ENCODE data around the gene TTC33. TPM values are rescaled to one million over a fixed set of nuclear protein-coding genes. Genes with fewer than 3 reads are reported as not detected.
"Not testable (repeated sequence)": the region's sequence is repeated elsewhere in the genome, so short reads cannot be mapped to it uniquely, and the experiment has no call there.

The TTC33 gene
- total and polyA plus RNA-seq, 2 donors (not counting 1 experiment from before 2014, with no cell fraction given): 2.1 to 15.8 TPM

DNA sequence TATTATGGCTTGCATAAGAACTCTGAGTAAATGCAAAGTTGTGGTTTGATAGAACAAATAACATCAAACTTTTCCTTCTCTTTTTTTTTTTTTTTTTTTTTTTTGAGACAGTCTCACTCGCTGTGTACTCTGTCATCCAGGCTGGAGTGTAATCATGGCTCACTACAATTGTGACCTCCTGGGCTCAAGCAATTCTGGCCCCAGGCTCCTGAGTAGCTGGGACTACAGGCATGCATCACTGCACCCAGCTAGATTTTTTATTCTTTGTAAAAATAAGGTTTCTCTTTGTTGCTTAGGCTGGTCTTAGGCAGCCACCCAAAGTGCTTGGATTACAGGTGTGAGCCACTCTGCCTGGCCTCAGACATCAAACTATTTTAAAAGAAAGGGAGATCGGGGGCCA, 95.0 kb downstream of the TTC33 start:
- POLR2A ChIA-PET: interaction anchor here (0.7 kb wide), 1 partner anchor 55 kb away, joined by 9 read pairs; no protein-coding TSS in a partner anchor
- WGBS (ENCODE audit: insufficient coverage): 80% methylated on average over 1 of the region's 2 CpGs
- intact Hi-C loops (cut with micrococcal nuclease): no loop called here

GRCh38 chr5:40656766-40657165, 99.0 kb downstream of the TTC33 start:
- intact Hi-C loops (cut with micrococcal nuclease): loop anchor here (5.0 kb wide), 1 partner anchor 34 kb away; no protein-coding TSS in a partner anchor
- Histone ChIP-seq H3K4me2 (replicated peaks; ENCODE audit: low read depth, low read length, poor library complexity, severe bottlenecking) (no peak overlapping the region), H3K9me3 (ENCODE audit: control extremely low read depth in 1 of 3, control insufficient read depth in 2 of 3, insufficient read depth in 1 of 3, low read length in 2 of 3) (no peaks in the 10 kb centered on the region), H3K4me3 (ENCODE audit: control extremely low read depth in 1 of 5, extremely low read depth in 1 of 5, insufficient read depth in 1 of 5, low read depth in 2 of 5, low read length in 4 of 5) (no peak overlapping the region), H4K20me1 (ENCODE audit: control insufficient read depth, insufficient read depth, low read length, poor library complexity, severe bottlenecking) (no peaks in the 10 kb centered on the region), H3K36me3 (replicated peaks in 1 of 2; ENCODE audit: control extremely low read depth in 1 of 2, control insufficient read depth in 1 of 2, extremely low read depth in 1 of 2, insufficient read depth in 2 of 2, low read length in 1 of 2) (no peaks in the 10 kb centered on the region), H3K4me1 (ENCODE audit: control insufficient read depth in 2 of 2, insufficient read depth in 2 of 2, low read length in 2 of 2) (peaks cover 15 to 19% of the 10 kb centered on the region in 2 donors), H3K79me2 (ENCODE audit: control insufficient read depth, insufficient read depth, low read length) (no peaks in the 10 kb centered on the region), H3K27me3 (replicated peaks in 1 of 4; ENCODE audit: control extremely low read depth in 1 of 4, control insufficient read depth in 3 of 4, insufficient read depth in 4 of 4, low read length in 3 of 4) (no peaks in the 10 kb centered on the region), H2AFZ (ENCODE audit: insufficient read depth, low read depth, low read length, poor library complexity, severe bottlenecking) (no peak overlapping the region), H3K9ac (ENCODE audit: low read length) (no peak overlapping the region), H3K27ac (ENCODE audit: low read length in 2 of 2) (no peak overlapping the region)
- ChIA-PET POLR2A (no interaction called here), CTCF (no interaction called here)
- ATAC-seq (ENCODE audit: low read depth): no peak
- Mint-ChIP-seq H3K27me3 (no peaks in the 10 kb centered on the region), H3K4me1 (peaks cover 27% of the 10 kb centered on the region), H3K27ac (no peak overlapping the region), H3K4me3 (no peak overlapping the region), H3K9me3 (ENCODE audit: insufficient read depth) (no peaks in the 10 kb centered on the region)
- TF ChIP-seq EZH2 (IDR thresholded peaks at IDR 0.05; ENCODE audit: borderline replicate concordance, insufficient read depth, low read depth, low read length, poor library complexity, severe bottlenecking): no peak
- TF ChIP-seq, protein P1, sequence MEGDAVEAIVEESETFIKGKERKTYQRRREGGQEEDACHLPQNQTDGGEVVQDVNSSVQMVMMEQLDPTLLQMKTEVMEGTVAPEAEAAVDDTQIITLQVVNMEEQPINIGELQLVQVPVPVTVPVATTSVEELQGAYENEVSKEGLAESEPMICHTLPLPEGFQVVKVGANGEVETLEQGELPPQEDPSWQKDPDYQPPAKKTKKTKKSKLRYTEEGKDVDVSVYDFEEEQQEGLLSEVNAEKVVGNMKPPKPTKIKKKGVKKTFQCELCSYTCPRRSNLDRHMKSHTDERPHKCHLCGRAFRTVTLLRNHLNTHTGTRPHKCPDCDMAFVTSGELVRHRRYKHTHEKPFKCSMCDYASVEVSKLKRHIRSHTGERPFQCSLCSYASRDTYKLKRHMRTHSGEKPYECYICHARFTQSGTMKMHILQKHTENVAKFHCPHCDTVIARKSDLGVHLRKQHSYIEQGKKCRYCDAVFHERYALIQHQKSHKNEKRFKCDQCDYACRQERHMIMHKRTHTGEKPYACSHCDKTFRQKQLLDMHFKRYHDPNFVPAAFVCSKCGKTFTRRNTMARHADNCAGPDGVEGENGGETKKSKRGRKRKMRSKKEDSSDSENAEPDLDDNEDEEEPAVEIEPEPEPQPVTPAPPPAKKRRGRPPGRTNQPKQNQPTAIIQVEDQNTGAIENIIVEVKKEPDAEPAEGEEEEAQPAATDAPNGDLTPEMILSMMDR (IDR thresholded peaks at IDR 0.05): no peak
- DNase-seq: no peak

More for the DNA sequence above, 95.0 kb downstream of the TTC33 start:
- no peak overlapping the region for H3K9ac ChIP-seq (ENCODE audit: low read length)
- H3K36me3 ChIP-seq (replicated peaks in 1 of 2; ENCODE audit: control extremely low read depth in 1 of 2, control insufficient read depth in 1 of 2, extremely low read depth in 1 of 2, insufficient read depth in 2 of 2, low read length in 1 of 2): no peaks in the 10 kb centered on the region
- no peaks in the 10 kb centered on the region for H3K4me1 ChIP-seq (ENCODE audit: control insufficient read depth in 2 of 2, insufficient read depth in 2 of 2, low read length in 2 of 2)
- no peaks in the 10 kb centered on the region for H3K27me3 Mint-ChIP-seq
- no peak overlapping the region for H3K4me3 ChIP-seq (ENCODE audit: control extremely low read depth in 1 of 5, extremely low read depth in 1 of 5, insufficient read depth in 1 of 5, low read depth in 2 of 5, low read length in 4 of 5)
- H3K27ac Mint-ChIP-seq: no peak overlapping the region
- H3K4me1 Mint-ChIP-seq: no peaks in the 10 kb centered on the region
- H3K9me3 ChIP-seq (ENCODE audit: control extremely low read depth in 1 of 3, control insufficient read depth in 2 of 3, insufficient read depth in 1 of 3, low read length in 2 of 3): no peaks in the 10 kb centered on the region
- H3K27ac ChIP-seq (ENCODE audit: low read length in 2 of 2): no peak overlapping the region
- H2AFZ ChIP-seq (ENCODE audit: insufficient read depth, low read depth, low read length, poor library complexity, severe bottlenecking): no peak overlapping the region
- CTCF ChIA-PET: interaction anchor here (1.5 kb wide), 1 partner anchor 10 kb away, joined by 4 read pairs; no protein-coding TSS in a partner anchor
- no peak for ATAC-seq (ENCODE audit: low read depth)
- DNase-seq: no peak
- H4K20me1 ChIP-seq (ENCODE audit: control insufficient read depth, insufficient read depth, low read length, poor library complexity, severe bottlenecking): no peaks in the 10 kb centered on the region
- no peak overlapping the region for H3K4me3 Mint-ChIP-seq
- H3K79me2 ChIP-seq (ENCODE audit: control insufficient read depth, insufficient read depth, low read length): no peaks in the 10 kb centered on the region
- TF ChIP-seq, protein P1 (IDR thresholded peaks at IDR 0.05): no peak
- TF ChIP-seq EZH2 (IDR thresholded peaks at IDR 0.05; ENCODE audit: borderline replicate concordance, insufficient read depth, low read depth, low read length, poor library complexity, severe bottlenecking): no peak
- no peaks in the 10 kb centered on the region for H3K9me3 Mint-ChIP-seq (ENCODE audit: insufficient read depth)
- H3K4me2 ChIP-seq (replicated peaks; ENCODE audit: low read depth, low read length, poor library complexity, severe bottlenecking): no peak overlapping the region
- no peaks in the 10 kb centered on the region for H3K27me3 ChIP-seq (replicated peaks in 1 of 4; ENCODE audit: control extremely low read depth in 1 of 4, control insufficient read depth in 3 of 4, insufficient read depth in 4 of 4, low read length in 3 of 4)

DNA sequence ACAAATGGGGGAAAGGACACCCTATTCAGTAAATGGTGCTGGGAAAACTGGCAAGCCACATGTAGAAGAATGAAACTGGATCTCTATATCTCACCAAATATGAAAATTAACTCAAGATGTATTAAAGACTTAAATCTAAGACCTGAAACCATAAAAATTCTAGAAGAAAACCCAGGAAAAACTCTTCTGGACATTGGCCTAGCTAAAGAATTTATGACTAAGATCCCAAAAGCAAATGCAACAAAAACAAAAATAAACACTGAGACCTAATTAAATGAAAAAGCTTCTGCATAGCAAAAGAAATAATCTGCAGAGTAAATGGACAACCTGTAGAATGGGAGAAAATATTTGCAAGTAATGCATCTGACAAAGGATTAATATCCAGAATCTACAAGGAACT, 99.7 kb downstream of the TTC33 start:
- H3K9me3 Mint-ChIP-seq (ENCODE audit: insufficient read depth); H3K27ac ChIP-seq (ENCODE audit: low read length in 2 of 2); H3K27ac Mint-ChIP-seq; H3K36me3 ChIP-seq (replicated peaks in 1 of 2; ENCODE audit: control extremely low read depth in 1 of 2, control insufficient read depth in 1 of 2, extremely low read depth in 1 of 2, insufficient read depth in 2 of 2, low read length in 1 of 2); H3K9me3 ChIP-seq (ENCODE audit: control extremely low read depth in 1 of 3, control insufficient read depth in 2 of 3, insufficient read depth in 1 of 3, low read length in 2 of 3); H4K20me1 ChIP-seq (ENCODE audit: control insufficient read depth, insufficient read depth, low read length, poor library complexity, severe bottlenecking); H3K9ac ChIP-seq (ENCODE audit: low read length); H3K27me3 Mint-ChIP-seq; DNase-seq; ATAC-seq (ENCODE audit: low read depth); H2AFZ ChIP-seq (ENCODE audit: insufficient read depth, low read depth, low read length, poor library complexity, severe bottlenecking); H3K4me3 Mint-ChIP-seq; H3K79me2 ChIP-seq (ENCODE audit: control insufficient read depth, insufficient read depth, low read length); H3K4me2 ChIP-seq (replicated peaks; ENCODE audit: low read depth, low read length, poor library complexity, severe bottlenecking); POLR2A ChIA-PET; CTCF ChIA-PET; H3K4me3 ChIP-seq (ENCODE audit: control extremely low read depth in 1 of 5, extremely low read depth in 1 of 5, insufficient read depth in 1 of 5, low read depth in 2 of 5, low read length in 4 of 5); H3K27me3 ChIP-seq (replicated peaks in 1 of 4; ENCODE audit: control extremely low read depth in 1 of 4, control insufficient read depth in 3 of 4, insufficient read depth in 4 of 4, low read length in 3 of 4): not testable (repeated sequence)
- intact Hi-C loops (cut with micrococcal nuclease): loop anchor here (5.0 kb wide), 1 partner anchor 34 kb away; no protein-coding TSS in a partner anchor
- H3K4me1 ChIP-seq (ENCODE audit: control insufficient read depth in 2 of 2, insufficient read depth in 2 of 2, low read length in 2 of 2): peaks cover 15 to 19% of the 10 kb centered on the region in 2 donors
- H3K4me1 Mint-ChIP-seq: peaks cover 27% of the 10 kb centered on the region
